CD4-positive, CD25-positive, alpha-beta regulatory T cell (primary cell): ENCODE data around the gene THSD7B. TPM values are rescaled to one million over a fixed set of nuclear protein-coding genes. Genes with fewer than 3 reads are reported as not detected.
A peak's percentile ranks its signal among the peaks of the same experiment; 100 is the strongest.

Source experiments
- ATAC-seq, 2 donors: fragments of 150-1000 bp; cut with Tn5 transposase; one replicate each; pipeline ENCODE4 v1.10.0; 2021; ENCODE audit warnings: low read depth in 2 of 2, moderate number of reproducible peaks in 2 of 2, moderate library complexity in 1 of 2
- DNase-seq, 3 donors: peaks; one replicate each; pipeline versions ENCODE4 v3.0.0 to v3.0.0-alpha.2; 2012 to 2022; ENCODE audit warnings: mixed read lengths in 1 of 3
- H3K27ac ChIP-seq: one replicate; pipeline ENCODE4 v1.7.0; 2013; ENCODE audit warnings: mild to moderate bottlenecking, low read length; ENCODE audit not compliant: insufficient read depth, poor library complexity, severe bottlenecking
- H3K27me3 ChIP-seq: one replicate; pipeline ENCODE4 v1.7.0; 2013; ENCODE audit warnings: low read length; ENCODE audit not compliant: control insufficient read depth, insufficient read depth
- H3K36me3 ChIP-seq: one replicate; pipeline ENCODE4 v1.7.0; 2013; ENCODE audit warnings: mild to moderate bottlenecking, low read length, moderate library complexity; ENCODE audit not compliant: control insufficient read depth, insufficient read depth
- H3K4me1 ChIP-seq: 2 replicates; pipeline ENCODE4 v1.7.0; 2013; ENCODE audit warnings: mild to moderate bottlenecking, low read length; ENCODE audit not compliant: insufficient read depth, control insufficient read depth, poor library complexity, severe bottlenecking
- H3K4me3 ChIP-seq: one replicate; pipeline ENCODE4 v1.7.0; 2013; ENCODE audit warnings: low read depth, mild to moderate bottlenecking, low read length, moderate library complexity
- H3K9me3 ChIP-seq, 2 experiments: 1 replicate in 1 of 2; 2 replicates in 1 of 2; pipeline ENCODE4 v1.7.0; 2013; ENCODE audit warnings: low read length in 2 of 2, mild to moderate bottlenecking in 1 of 2, moderate library complexity in 1 of 2; ENCODE audit not compliant: control insufficient read depth in 2 of 2
- H3K27ac Mint-ChIP-seq, 3 donors: one replicate each; pipeline ENCODE4 v1.8.0; 2020 to 2022; ENCODE audit warnings: mild to moderate bottlenecking in 3 of 3, mixed read lengths in 3 of 3, moderate library complexity in 2 of 3
- H3K27me3 Mint-ChIP-seq: one replicate; pipeline ENCODE4 v1.8.0; 2022; ENCODE audit warnings: mild to moderate bottlenecking, mixed read lengths
- H3K36me3 Mint-ChIP-seq: one replicate; pipeline ENCODE4 v1.8.0; 2020; ENCODE audit warnings: mixed read lengths
- H3K4me1 Mint-ChIP-seq, 4 donors: one replicate each; pipeline ENCODE4 v1.8.0; 2020 to 2022; ENCODE audit warnings: mixed read lengths in 4 of 4, mild to moderate bottlenecking in 1 of 4
- H3K4me3 Mint-ChIP-seq, 4 donors: one replicate each; pipeline ENCODE4 v1.8.0; 2020 to 2022; ENCODE audit warnings: mild to moderate bottlenecking in 4 of 4, mixed read lengths in 4 of 4, moderate library complexity in 3 of 4
- H3K9me3 Mint-ChIP-seq, 7 donors: one replicate each; pipeline ENCODE4 v1.8.0; 2020 to 2022; ENCODE audit warnings: mixed read lengths in 7 of 7, mild to moderate bottlenecking in 3 of 7, moderate library complexity in 2 of 7
- polyA plus RNA-seq, 4 donors: library from polyadenylated mRNA; unstranded; fragments of 300-500 nt; fragmentation: Illumina TruSeq; gene quantifications; one replicate each; pipeline ENCODE4 v1.2.3, GENCODE V29; 2021
- total RNA-seq: library from RNA; stranded (reverse); gene quantifications from one replicate; pipeline ENCODE4 v1.2.3, GENCODE V29; 2022

THSD7B gene
- total and polyA plus RNA-seq, 5 donors from 2014 or later: not detected

GRCh38 chr2:137379186-137379585 is 613.8 kb downstream of the THSD7B start:
- Histone ChIP-seq H3K27ac (no peak overlapping the region), H3K27me3 (no peaks in the 10 kb centered on the region), H3K9me3 (peaks cover 0 to 3% of the 10 kb centered on the region in 2 experiments), H3K4me3 (no peak overlapping the region), H3K36me3 (no peaks in the 10 kb centered on the region), H3K4me1 (no peaks in the 10 kb centered on the region)
- DNase-seq (no peak), ATAC-seq (no peak)
- Mint-ChIP-seq H3K27ac (no peak overlapping the region), H3K4me1 (no peaks in the 10 kb centered on the region), H3K27me3 (no peaks in the 10 kb centered on the region), H3K4me3 (no peak overlapping the region), H3K36me3 (no peaks in the 10 kb centered on the region), H3K9me3 (peaks cover 0 to 21% (median 4%) of the 10 kb centered on the region in 7 donors)

- no peaks in the 10 kb centered on the region for H3K36me3 Mint-ChIP-seq
- H3K4me1 Mint-ChIP-seq: no peaks in the 10 kb centered on the region
- H3K9me3 Mint-ChIP-seq: peaks cover 0 to 22% (median 5%) of the 10 kb centered on the region in 7 donors
- H3K27ac ChIP-seq: no peak overlapping the region
- no peak overlapping the region for H3K4me3 Mint-ChIP-seq
- no peaks in the 10 kb centered on the region for H3K4me1 ChIP-seq
- no peak for ATAC-seq
- peaks cover 3 to 6% of the 10 kb centered on the region in 2 experiments for H3K9me3 ChIP-seq
- DNase-seq: no peak
- H3K4me3 ChIP-seq: no peak overlapping the region
- H3K36me3 ChIP-seq: no peaks in the 10 kb centered on the region
- no peaks in the 10 kb centered on the region for H3K27me3 Mint-ChIP-seq
- H3K27me3 ChIP-seq: no peaks in the 10 kb centered on the region
- H3K27ac Mint-ChIP-seq: no peak overlapping the region
These were observed 615.3 kb downstream of the THSD7B start for GRCh38 chr2:137380610-137381009.

GRCh38 chr2:137381731-137382130 is 616.4 kb downstream of the THSD7B start:
- no peak overlapping the region for H3K27ac ChIP-seq
- DNase-seq (no peak), ATAC-seq (no peak)
- peaks cover 0 to 22% (median 5%) of the 10 kb centered on the region in 7 donors for H3K9me3 Mint-ChIP-seq
- H3K36me3 Mint-ChIP-seq: no peaks in the 10 kb centered on the region
- H3K4me1 Mint-ChIP-seq: no peaks in the 10 kb centered on the region
- no peaks in the 10 kb centered on the region for H3K27me3 Mint-ChIP-seq
- H3K27me3 ChIP-seq: no peaks in the 10 kb centered on the region
- no peak overlapping the region for H3K27ac Mint-ChIP-seq
- no peaks in the 10 kb centered on the region for H3K36me3 ChIP-seq
- H3K4me1 ChIP-seq: no peaks in the 10 kb centered on the region
- no peak overlapping the region for H3K4me3 Mint-ChIP-seq
- H3K4me3 ChIP-seq: no peak overlapping the region
- H3K9me3 ChIP-seq: peaks cover 3 to 6% of the 10 kb centered on the region in 2 experiments

GRCh38 chr2:137383391-137383790 is 618.0 kb downstream of the THSD7B start:
- H3K4me3 ChIP-seq: no peak overlapping the region
- no peak overlapping the region for H3K4me3 Mint-ChIP-seq
- H3K9me3 Mint-ChIP-seq: peaks cover 3 to 22% (median 6%) of the 10 kb centered on the region in 7 donors
- no peaks in the 10 kb centered on the region for H3K4me1 ChIP-seq
- no peaks in the 10 kb centered on the region for H3K36me3 Mint-ChIP-seq
- H3K4me1 Mint-ChIP-seq: no peaks in the 10 kb centered on the region
- H3K27me3 Mint-ChIP-seq: no peaks in the 10 kb centered on the region
- no peaks in the 10 kb centered on the region for H3K27me3 ChIP-seq
- no peaks in the 10 kb centered on the region for H3K36me3 ChIP-seq
- H3K27ac ChIP-seq: no peak overlapping the region
- peaks cover 3 to 6% of the 10 kb centered on the region in 2 experiments for H3K9me3 ChIP-seq
- ATAC-seq (no peak), DNase-seq (peak in 1 of 3 donors; percentile 3)
- no peak overlapping the region for H3K27ac Mint-ChIP-seq

- Histone ChIP-seq H3K4me3 (no peak overlapping the region), H3K27me3 (no peaks in the 10 kb centered on the region), H3K9me3 (peaks cover 3 to 6% of the 10 kb centered on the region in 2 experiments), H3K27ac (no peak overlapping the region), H3K4me1 (no peaks in the 10 kb centered on the region), H3K36me3 (no peaks in the 10 kb centered on the region)
- Mint-ChIP-seq H3K27me3 (no peaks in the 10 kb centered on the region), H3K36me3 (no peaks in the 10 kb centered on the region), H3K27ac (no peak overlapping the region), H3K9me3 (peaks cover 3 to 15% (median 11%) of the 10 kb centered on the region in 7 donors), H3K4me1 (no peaks in the 10 kb centered on the region), H3K4me3 (no peak overlapping the region)
- no peak for DNase-seq
- no peak for ATAC-seq
These were observed 621.7 kb downstream of the THSD7B start for GRCh38 chr2:137387044-137387443.

- no peaks in the 10 kb centered on the region for H3K27me3 ChIP-seq
- H3K9me3 ChIP-seq: no peaks in the 10 kb centered on the region
- H3K4me3 ChIP-seq: no peak overlapping the region
- no peak overlapping the region for H3K27ac ChIP-seq
- H3K4me1 ChIP-seq: no peaks in the 10 kb centered on the region
- ATAC-seq (no peak), DNase-seq (no peak)
- H3K4me3 Mint-ChIP-seq: no peak overlapping the region
- no peaks in the 10 kb centered on the region for H3K36me3 Mint-ChIP-seq
- H3K36me3 ChIP-seq: no peaks in the 10 kb centered on the region
- H3K27ac Mint-ChIP-seq: no peak overlapping the region
- H3K9me3 Mint-ChIP-seq: peaks cover 0 to 14% (median 5%) of the 10 kb centered on the region in 7 donors
- no peaks in the 10 kb centered on the region for H3K4me1 Mint-ChIP-seq
- H3K27me3 Mint-ChIP-seq: no peaks in the 10 kb centered on the region
These were observed 640.2 kb downstream of the THSD7B start for GRCh38 chr2:137405496-137405895.

- Histone ChIP-seq H3K27me3 (no peaks in the 10 kb centered on the region), H3K9me3 (no peaks in the 10 kb centered on the region), H3K4me3 (no peak overlapping the region), H3K4me1 (no peaks in the 10 kb centered on the region), H3K36me3 (no peaks in the 10 kb centered on the region), H3K27ac (no peak overlapping the region)
- ATAC-seq (no peak), DNase-seq (no peak)
- Mint-ChIP-seq H3K4me1 (no peaks in the 10 kb centered on the region), H3K27me3 (no peaks in the 10 kb centered on the region), H3K9me3 (peaks cover 0 to 13% (median 5%) of the 10 kb centered on the region in 7 donors), H3K4me3 (no peak overlapping the region), H3K27ac (no peak overlapping the region), H3K36me3 (no peaks in the 10 kb centered on the region)
These were observed 646.2 kb downstream of the THSD7B start for GRCh38 chr2:137411585-137411984.

GRCh38 chr2:137420744-137421143 is 655.4 kb downstream of the THSD7B start:
- Mint-ChIP-seq H3K27me3 (no peaks in the 10 kb centered on the region), H3K4me1 (no peaks in the 10 kb centered on the region)
- ATAC-seq: no peak

More at GRCh38 chr2:137420744-137421143, 655.4 kb downstream of the THSD7B start:
- H3K27ac Mint-ChIP-seq: no peak overlapping the region
- Histone ChIP-seq H3K9me3 (no peaks in the 10 kb centered on the region), H3K4me1 (no peaks in the 10 kb centered on the region), H3K27me3 (no peaks in the 10 kb centered on the region), H3K27ac (no peak overlapping the region), H3K36me3 (no peaks in the 10 kb centered on the region), H3K4me3 (no peak overlapping the region)
- peaks cover 0 to 12% (median 3%) of the 10 kb centered on the region in 7 donors for H3K9me3 Mint-ChIP-seq
- H3K4me3 Mint-ChIP-seq: no peak overlapping the region
- no peaks in the 10 kb centered on the region for H3K36me3 Mint-ChIP-seq
- DNase-seq: no peak
